H1 (cell line): ENCODE data around the gene ACRBP. TPM values are rescaled to one million over a fixed set of nuclear protein-coding genes. Genes with fewer than 3 reads are reported as not detected.

Experiments used
- CTCF ChIA-PET: fragments of 300-600 bp; sonication (Branson Sonifier 250); formaldehyde crosslinking; loops from one replicate; lab custom pipeline; 2021; ENCODE audit not compliant: partially characterized antibody; lab: Charles Lee
- POLR2A ChIA-PET: fragments of 300-600 bp; sonication (Branson Sonifier 250); formaldehyde crosslinking; loops from one replicate; lab custom pipeline; 2021; ENCODE audit warnings: inconsistent platforms; ENCODE audit not compliant: partially characterized antibody; lab: Charles Lee
- DNase-seq, 2 experiments: peaks; one replicate each; pipeline versions ENCODE4 v3.0.0 to v3.0.0-alpha.2; 2010 to 2022; ENCODE audit warnings: low spot score in 2 of 2, low read depth in 1 of 2, mixed read lengths in 1 of 2
- FAIRE-seq: peaks from 2 replicates; lab custom pipeline; 2011; peaks lifted over from hg19 to GRCh38; lab: Jason Lieb, UNC
- H2AFZ ChIP-seq: 2 replicates; pipeline ENCODE4 v1.8.1; 2012; ENCODE audit warnings: low read length, inconsistent platforms
- H2AK5ac ChIP-seq: 2 replicates; pipeline ENCODE4 v1.6.1; 2013; ENCODE audit warnings: low read depth, low read length
- H2BK120ac ChIP-seq: replicated peaks from 2 replicates; pipeline ENCODE3; 2013; ENCODE audit warnings: low read depth, low read length, inconsistent platforms
- H2BK12ac ChIP-seq: 2 replicates; pipeline ENCODE4 v1.6.1; 2013; ENCODE audit warnings: low read depth, low read length
- H2BK15ac ChIP-seq: 2 replicates; pipeline ENCODE4 v1.6.1; 2013; ENCODE audit warnings: low read length
- H2BK20ac ChIP-seq: 2 replicates; pipeline ENCODE4 v1.6.1; 2013; ENCODE audit warnings: low read length
- H2BK5ac ChIP-seq: 2 replicates; pipeline ENCODE4 v1.6.1; 2013; ENCODE audit warnings: low read depth, low read length
- H3K14ac ChIP-seq: 2 replicates; pipeline ENCODE4 v1.6.1; 2013; ENCODE audit warnings: inconsistent platforms; ENCODE audit not compliant: insufficient read length
- H3K18ac ChIP-seq: 2 replicates; pipeline ENCODE4 v1.6.1; 2013; ENCODE audit warnings: low read length; ENCODE audit errors: extremely low read depth
- H3K23ac ChIP-seq: 2 replicates; pipeline ENCODE4 v1.6.1; 2013; ENCODE audit warnings: inconsistent platforms; ENCODE audit not compliant: insufficient read length
- H3K23me2 ChIP-seq: 2 replicates; pipeline ENCODE4 v1.6.1; 2013; ENCODE audit warnings: low read depth, low read length
- H3K27ac ChIP-seq: 2 replicates; pipeline ENCODE4 v1.6.1; 2011; ENCODE audit warnings: low read depth, low read length, inconsistent platforms
- H3K27me3 ChIP-seq, 4 experiments: replicated peaks in 1 of 4; 1 replicate in 1 of 4; 2 replicates in 3 of 4; pipeline versions ENCODE4 v1.6.1 to v1.8.1; 2011 to 2013; ENCODE audit warnings: low read length in 3 of 4, mild to moderate bottlenecking in 3 of 4, inconsistent platforms in 2 of 4, mixed read lengths in 2 of 4, moderate library complexity in 1 of 4; ENCODE audit not compliant: control insufficient read depth in 3 of 4, insufficient read depth in 3 of 4; ENCODE audit errors: extremely low read depth in 1 of 4
- H3K36me3 ChIP-seq, 4 experiments: 2 replicates each; pipeline versions ENCODE4 v1.6.1 to v1.8.1; 2011 to 2013; ENCODE audit warnings: mild to moderate bottlenecking in 4 of 4, low read length in 3 of 4, moderate library complexity in 2 of 4, control low read depth in 1 of 4, inconsistent platforms in 1 of 4; ENCODE audit not compliant: insufficient read depth in 4 of 4, control insufficient read depth in 2 of 4
- H3K4ac ChIP-seq: replicated peaks from 2 replicates; pipeline ENCODE3; 2013; ENCODE audit warnings: low read length, low read depth, mixed read lengths, inconsistent platforms; ENCODE audit not compliant: insufficient read length
- H3K4me1 ChIP-seq, 4 experiments: replicated peaks in 1 of 4; 1 replicate in 1 of 4; 2 replicates in 3 of 4; pipeline versions ENCODE4 v1.6.1 to v1.8.1; 2011 to 2013; ENCODE audit warnings: low read length in 3 of 4, inconsistent platforms in 2 of 4, mixed read lengths in 1 of 4; ENCODE audit not compliant: insufficient read depth in 4 of 4, control insufficient read depth in 3 of 4
- H3K4me2 ChIP-seq, 2 experiments: 2 replicates each; pipeline versions ENCODE4 v1.6.1 to v1.8.1; 2011 to 2013; ENCODE audit warnings: low read depth in 2 of 2, low read length in 2 of 2, control low read depth in 1 of 2, inconsistent platforms in 1 of 2, mild to moderate bottlenecking in 1 of 2; ENCODE audit not compliant: insufficient read depth in 1 of 2
- H3K4me3 ChIP-seq, 4 experiments: fragments of 200-600, 300-600 bp in 1 of 4; sonication (generic), shearing (Covaris generic), sonication (Bioruptor Twin) in 1 of 4; 2 replicates each; pipeline versions ENCODE4 v1.5.1 to v1.8.1; 2011 to 2016; ENCODE audit warnings: low read length in 4 of 4, low read depth in 3 of 4, control low read depth in 2 of 4, inconsistent platforms in 2 of 4, mild to moderate bottlenecking in 2 of 4, mixed read lengths in 1 of 4, moderate library complexity in 1 of 4; ENCODE audit not compliant: insufficient read depth in 2 of 4; ENCODE audit errors: extremely low read depth in 1 of 4
- H3K56ac ChIP-seq: replicated peaks from 2 replicates; pipeline ENCODE3; 2013; ENCODE audit warnings: low read depth, mild to moderate bottlenecking, mixed read lengths, low read length, inconsistent platforms; ENCODE audit not compliant: insufficient read length
- H3K79me1 ChIP-seq: 2 replicates; pipeline ENCODE4 v1.6.1; 2013; ENCODE audit warnings: low read depth, low read length, control low read depth
- H3K79me2 ChIP-seq, 2 experiments: 2 replicates each; pipeline versions ENCODE4 v1.6.1 to v1.8.1; 2012 to 2013; ENCODE audit warnings: low read length in 2 of 2, mild to moderate bottlenecking in 2 of 2, inconsistent platforms in 1 of 2; ENCODE audit not compliant: insufficient read depth in 2 of 2, control insufficient read depth in 1 of 2
- H3K9ac ChIP-seq, 4 experiments: replicated peaks in 1 of 4; 1 replicate in 1 of 4; 2 replicates in 3 of 4; pipeline versions ENCODE4 v1.6.1 to v1.8.1; 2011 to 2013; ENCODE audit warnings: low read depth in 3 of 4, low read length in 3 of 4, control low read depth in 2 of 4, mild to moderate bottlenecking in 2 of 4, moderate library complexity in 2 of 4, inconsistent platforms in 1 of 4; ENCODE audit errors: extremely low read depth in 1 of 4
- H3K9me3 ChIP-seq, 2 experiments: 2 replicates each; pipeline versions ENCODE4 v1.6.1 to v1.8.1; 2012 to 2013; ENCODE audit warnings: mild to moderate bottlenecking in 2 of 2, moderate library complexity in 2 of 2, control low read depth in 1 of 2, inconsistent platforms in 1 of 2, low read depth in 1 of 2, low read length in 1 of 2, mixed read lengths in 1 of 2; ENCODE audit not compliant: insufficient read depth in 2 of 2
- H4K20me1 ChIP-seq, 2 experiments: replicated peaks in 1 of 2; 2 replicates each; pipeline versions ENCODE3 to v1.8.1; 2011 to 2013; ENCODE audit warnings: inconsistent platforms in 2 of 2, low read length in 2 of 2, mild to moderate bottlenecking in 1 of 2; ENCODE audit not compliant: insufficient read depth in 2 of 2, control insufficient read depth in 1 of 2
- H4K5ac ChIP-seq: 2 replicates; pipeline ENCODE4 v1.6.1; 2013; ENCODE audit warnings: low read length, low read depth, mixed read lengths, inconsistent platforms; ENCODE audit not compliant: insufficient read length
- H4K8ac ChIP-seq: 2 replicates; pipeline ENCODE4 v1.8.0; 2013; ENCODE audit warnings: mild to moderate bottlenecking, moderate library complexity, low read length, inconsistent platforms; ENCODE audit not compliant: insufficient read depth; ENCODE audit errors: extremely low read depth
- H4K91ac ChIP-seq: replicated peaks from 2 replicates; pipeline ENCODE3; 2013; ENCODE audit warnings: low read length, mixed read lengths, inconsistent platforms; ENCODE audit not compliant: insufficient read length
- CEBPB ChIP-seq: IDR thresholded peaks from 2 replicates; pipeline ENCODE4 v1.6.1; 2012; ENCODE audit warnings: low read depth, low read length
- CTBP2 ChIP-seq: IDR thresholded peaks from 2 replicates; pipeline ENCODE4 v1.7.0; 2011; ENCODE audit warnings: borderline replicate concordance, mild to moderate bottlenecking, moderate library complexity, mixed read lengths, low read length; ENCODE audit not compliant: insufficient read depth, insufficient read length
- KDM4A ChIP-seq: IDR thresholded peaks from one replicate; pipeline ENCODE4 v1.7.1; 2012; ENCODE audit warnings: low read depth, mild to moderate bottlenecking, moderate library complexity, low read length, inconsistent platforms; ENCODE audit not compliant: severe bottlenecking
- WGBS, 2 experiments: shearing (Covaris generic) in 1 of 2; methylation state at CpG; one replicate each; pipeline versions ENCODE4 v1.1.6 to v1.1.7; 2013 to 2015; ENCODE audit warnings: low lambda C conversion rate in 2 of 2, mixed read lengths in 2 of 2, inconsistent platforms in 1 of 2, low coverage in 1 of 2, missing lambda C conversion rate in 1 of 2; ENCODE audit not compliant: insufficient replicate concordance in 2 of 2, insufficient coverage in 1 of 2, insufficient read length in 1 of 2; ENCODE audit errors: extremely low coverage in 1 of 2, missing lambda C conversion rate in 1 of 2; 5-methylcytosine and 5-hydroxymethylcytosine counted together
- polyA plus RNA-seq, 7 experiments: library from polyadenylated mRNA; depleted of rRNA in 3 of 7; stranded (reverse) in 5 of 7; unstranded in 2 of 7; fragments of >200 nt in 5 of 7; fragments of 200-250 nt in 2 of 7; gene quantifications; 1 replicate in 5 of 7; 2 replicates in 1 of 7; 4 replicates in 1 of 7; pipeline versions ENCODE4 v1.2.1 to v1.2.3, GENCODE V29; 2011 to 2013; ENCODE audit warnings: missing spikeins in 2 of 7, mixed read lengths in 2 of 7
- total RNA-seq: library from RNA; stranded (reverse); fragmentation: NEBNext Ultra II Directional; extraction: Animal tissue kit (Norgen Biotek cat#: 25700); gene quantifications from 2 replicates; pipeline ENCODE4 v1.2.1, GENCODE V29; 2021

The ACRBP gene
- total and polyA plus RNA-seq, 2 of the 8 experiments (the other 6 are each of a cell fraction or from before 2014, with no cell fraction given), result 0.80 to 5.2 TPM

DNA sequence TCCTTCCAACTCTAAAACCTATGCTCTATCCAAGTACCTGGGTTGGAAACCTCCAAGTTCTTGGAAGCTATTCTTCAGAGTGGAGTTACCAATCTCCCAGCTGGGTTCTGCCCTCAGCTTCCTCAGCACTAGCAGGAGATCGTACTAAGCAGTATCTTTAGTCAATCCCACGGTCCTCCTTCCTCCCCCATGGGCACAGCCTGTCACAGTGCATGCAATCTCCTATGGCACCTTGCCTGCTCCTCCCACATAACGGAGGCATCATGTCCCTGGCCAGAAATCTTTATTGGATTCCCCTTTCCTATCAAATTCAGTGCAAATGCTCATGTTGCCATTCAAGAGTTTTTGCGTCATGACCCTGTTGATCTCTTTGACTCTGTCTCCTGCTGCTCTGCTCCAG lies 6.1 kb downstream of the ACRBP start:
- no peaks in the 10 kb centered on the region for H3K79me2 ChIP-seq
- H2BK20ac ChIP-seq, result no peak overlapping the region
- H3K4me2 ChIP-seq, result no peak overlapping the region
- ChIA-PET POLR2A (interaction anchor here (0.5 to 1.0 kb wide), 5 partner anchors 10 to 105 kb away, joined by 3 to 5 read pairs (median 3); partner anchors contain the start of gene ZNF384), CTCF (interaction anchor here (1.3 to 4.1 kb wide), 5 partner anchors 10 to 92 kb away, joined by 3 to 42 read pairs (median 3); no protein-coding TSS in a partner anchor)
- H3K36me3 ChIP-seq, result no peaks in the 10 kb centered on the region
- no peak overlapping the region for H3K14ac ChIP-seq
- no peak overlapping the region for H3K9ac ChIP-seq
- H4K91ac ChIP-seq, result no peak overlapping the region
- no peak for FAIRE-seq
- no peak for DNase-seq
- no peak overlapping the region for H3K4ac ChIP-seq
- no peaks in the 10 kb centered on the region for H4K20me1 ChIP-seq
- H3K18ac ChIP-seq, result no peak overlapping the region
- H3K27me3 ChIP-seq, result no peaks in the 10 kb centered on the region; a peak in 1 of 7 replicates
- H2AFZ ChIP-seq, result no peak overlapping the region
- no peaks in the 10 kb centered on the region; a peak in 1 of 7 replicates for H3K4me1 ChIP-seq
- no peak overlapping the region for H2BK12ac ChIP-seq
- no peak overlapping the region for H4K5ac ChIP-seq
- no peak overlapping the region for H2AK5ac ChIP-seq
- no peak overlapping the region for H4K8ac ChIP-seq
- no peaks in the 10 kb centered on the region for H3K23me2 ChIP-seq
- H3K27ac ChIP-seq, result no peak overlapping the region
- WGBS, 2 experiments, result 83% methylated on average over 4 of the region's 4 CpGs; no CpG with 5 or more reads in 1 of the 2 experiments
- H3K4me3 ChIP-seq, result no peak overlapping the region
- TF ChIP-seq CTBP2 (no peak), KDM4A (no peak), CEBPB (no peak)
- no peaks in the 10 kb centered on the region for H3K79me1 ChIP-seq
- H3K56ac ChIP-seq, result no peak overlapping the region
- no peak overlapping the region for H2BK5ac ChIP-seq
- no peaks in the 10 kb centered on the region for H3K9me3 ChIP-seq
- no peak overlapping the region for H3K23ac ChIP-seq
- H2BK15ac ChIP-seq, result no peak overlapping the region
- H2BK120ac ChIP-seq, result no peak overlapping the region
